NCI-H460 (cell line): ENCODE data around the gene LCE2C. TPM values are rescaled to one million over a fixed set of nuclear protein-coding genes. Genes with fewer than 3 reads are reported as not detected.
A peak's percentile ranks its signal among the peaks of the same experiment; 100 is the strongest.
"Not testable (repeated sequence)": the region's sequence is repeated elsewhere in the genome, so short reads cannot be mapped to it uniquely, and the experiment has no call there.

Experiments
- DNase-seq: peaks from one replicate; pipeline ENCODE4 v3.0.0-alpha.2; 2016; ENCODE audit warnings: low read depth; ENCODE audit errors: extremely low read depth
- polyA plus RNA-seq: library from polyadenylated mRNA; depleted of rRNA; stranded (reverse); fragments of >200 nt; gene quantifications from 2 replicates; pipeline ENCODE4 v1.2.3, GENCODE V29; 2014; cell fraction: nucleus; rRNA removed
- total RNA-seq: library from RNA; depleted of rRNA; stranded (reverse); fragments of >200 nt; shearing (Covaris generic); gene quantifications from 2 replicates; pipeline ENCODE4 v1.2.3, GENCODE V29; 2014; rRNA removed

Gene LCE2C
- total RNA-seq = not detected in 2 replicates
- not detected in 2 replicates for polyA plus RNA-seq

GRCh38 chr1:152674983-152675382, at the start of gene LCE2C:
LCE2C (plus strand) TSS chr1:152675279; CDS start chr1:152676016, 737 bp downstream.
- DNase-seq = not testable (repeated sequence)

GRCh38 chr1:152626744-152627143, 48.3 kb upstream of the LCE2C start:
- no peak for DNase-seq

GRCh38 chr1:152630596-152630995, 44.5 kb upstream of the LCE2C start:
- no peak for DNase-seq

GRCh38 chr1:152640351-152640750, 34.7 kb upstream of the LCE2C start:
- DNase-seq = no peak

- DNase-seq = no peak
Measured at GRCh38 chr1:152643945-152644344, 31.1 kb upstream of the LCE2C start.

GRCh38 chr1:152645146-152645545, 29.9 kb upstream of the LCE2C start:
- no peak for DNase-seq

- DNase-seq = no peak
Measured at GRCh38 chr1:152646656-152647055, 28.4 kb upstream of the LCE2C start.

- DNase-seq = peak; percentile 70
Measured at GRCh38 chr1:152654110-152654509, 21.0 kb upstream of the LCE2C start.

GRCh38 chr1:152656459-152656858, 18.6 kb upstream of the LCE2C start:
- DNase-seq = no peak

GRCh38 chr1:152657677-152658076, 17.4 kb upstream of the LCE2C start:
- no peak for DNase-seq

GRCh38 chr1:152658649-152659048, 16.4 kb upstream of the LCE2C start:
- no peak for DNase-seq

GRCh38 chr1:152663098-152663497, 12.0 kb upstream of the LCE2C start, which contains the start of gene LCE2D:
LCE2D (plus strand) TSS chr1:152663380; CDS start chr1:152664106, 726 bp downstream.
- no peak for DNase-seq

GRCh38 chr1:152666171-152666570, 8.9 kb upstream of the LCE2C start:
- DNase-seq = not testable (repeated sequence)

GRCh38 chr1:152667648-152668047, 7.4 kb upstream of the LCE2C start:
- DNase-seq = no peak

GRCh38 chr1:152673016-152673415, 2.1 kb upstream of the LCE2C start:
- DNase-seq = no peak

- no peak for DNase-seq
Measured at GRCh38 chr1:152679459-152679858, 4.4 kb downstream of the LCE2C start.

GRCh38 chr1:152681616-152682015, 6.5 kb downstream of the LCE2C start:
- DNase-seq = no peak

- no peak for DNase-seq
Measured at GRCh38 chr1:152683846-152684245, 8.8 kb downstream of the LCE2C start.

GRCh38 chr1:152685823-152686222, 10.7 kb downstream of the LCE2C start, which contains the start of gene LCE2B:
LCE2B (plus strand) TSS chr1:152686123; CDS start chr1:152686844, 721 bp downstream.
- not testable (repeated sequence) for DNase-seq

- no peak for DNase-seq
Measured at GRCh38 chr1:152697701-152698600, 22.9 kb downstream of the LCE2C start, which contains the start of gene LCE2A. LCE2A (plus strand) TSS chr1:152698345; CDS start chr1:152698902, 557 bp downstream.

GRCh38 chr1:152699746-152700145, 24.7 kb downstream of the LCE2C start:
- DNase-seq = no peak

- no peak for DNase-seq
Measured at GRCh38 chr1:152707860-152708259, 32.8 kb downstream of the LCE2C start, which contains the start of gene LCE4A. LCE4A (plus strand) TSS chr1:152708160; CDS start chr1:152709076, 916 bp downstream.
